SH-SY5Y (cell line): ENCODE results near the gene RAD51B.

Source experiments
- GATA2 ChIP-seq: IDR thresholded peaks from 2 replicates; pipeline ENCODE4 v1.6.1; 2011; ENCODE audit warnings: mild to moderate bottlenecking, low read depth, low read length
- GATA3 ChIP-seq: IDR thresholded peaks from 2 replicates; pipeline ENCODE4 v1.6.1; 2011; ENCODE audit warnings: low read depth, mild to moderate bottlenecking, low read length, moderate library complexity

Gene RAD51B

GRCh38 chr14:68678471-68678870, 858.9 kb downstream of the RAD51B start:
- TF ChIP-seq GATA3 (no peak), GATA2 (no peak)

GRCh38 chr14:68679301-68679700, 859.7 kb downstream of the RAD51B start:
- TF ChIP-seq GATA3 (no peak), GATA2 (no peak)

DNA sequence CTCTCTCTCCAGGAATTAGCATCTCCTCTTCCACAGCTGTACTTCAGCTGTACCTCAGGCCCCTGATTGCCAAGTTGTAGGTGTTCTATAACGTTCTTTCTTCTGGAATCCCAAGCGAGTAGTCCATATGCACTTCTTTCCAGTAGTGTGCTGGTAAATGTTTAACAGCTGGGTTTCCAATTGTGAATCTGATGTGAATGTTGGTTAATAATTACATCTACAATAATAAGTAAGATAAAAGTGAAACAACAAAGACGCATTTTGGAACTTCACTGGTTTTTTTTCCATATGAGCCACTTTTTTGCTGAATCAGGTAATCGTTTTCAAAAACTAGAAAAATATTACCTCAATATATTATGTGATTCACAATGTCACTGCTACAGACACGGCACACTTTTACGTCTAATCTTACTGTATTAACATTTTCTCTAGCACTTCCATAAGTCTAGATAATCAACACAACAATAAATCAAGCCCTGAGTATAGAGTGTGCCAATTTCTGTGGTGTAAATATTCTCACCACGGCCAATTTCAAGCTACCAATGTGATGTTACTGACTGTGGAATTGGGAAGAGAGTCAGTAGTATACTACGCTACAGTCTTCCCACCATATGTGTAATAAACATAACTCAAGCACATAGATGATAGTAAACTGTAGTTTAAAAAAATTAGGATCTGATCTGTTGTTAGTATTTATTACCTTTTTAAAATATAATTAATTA, 860.3 kb downstream of the RAD51B start:
- no peak for TF ChIP-seq GATA2
- TF ChIP-seq GATA3, result no peak

DNA sequence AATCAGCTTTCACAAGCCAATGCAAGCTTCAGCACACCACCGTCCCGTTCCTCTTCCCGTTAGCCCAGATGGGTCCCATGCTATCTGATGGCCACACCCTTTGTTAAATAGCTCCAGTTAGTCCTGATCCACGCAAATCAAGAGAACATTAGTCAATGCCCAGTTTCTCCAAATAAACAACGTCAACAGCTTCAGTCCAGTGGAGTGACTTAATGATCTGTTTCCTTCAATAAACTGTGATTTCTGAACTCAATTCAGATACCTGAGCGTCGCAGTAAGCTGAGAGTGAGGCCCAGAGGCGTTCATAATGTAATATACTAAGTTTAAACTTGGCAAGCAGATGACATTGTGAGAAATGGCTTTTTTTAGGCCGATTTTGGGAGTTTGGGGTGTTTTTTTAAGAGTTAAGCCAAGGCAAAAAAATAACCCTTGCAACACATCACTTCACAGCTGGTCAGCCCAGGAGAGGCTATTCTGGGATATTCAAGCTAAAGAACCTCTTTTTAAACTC, 861.0 kb downstream of the RAD51B start:
- TF ChIP-seq GATA2 (no peak), GATA3 (no peak)

DNA sequence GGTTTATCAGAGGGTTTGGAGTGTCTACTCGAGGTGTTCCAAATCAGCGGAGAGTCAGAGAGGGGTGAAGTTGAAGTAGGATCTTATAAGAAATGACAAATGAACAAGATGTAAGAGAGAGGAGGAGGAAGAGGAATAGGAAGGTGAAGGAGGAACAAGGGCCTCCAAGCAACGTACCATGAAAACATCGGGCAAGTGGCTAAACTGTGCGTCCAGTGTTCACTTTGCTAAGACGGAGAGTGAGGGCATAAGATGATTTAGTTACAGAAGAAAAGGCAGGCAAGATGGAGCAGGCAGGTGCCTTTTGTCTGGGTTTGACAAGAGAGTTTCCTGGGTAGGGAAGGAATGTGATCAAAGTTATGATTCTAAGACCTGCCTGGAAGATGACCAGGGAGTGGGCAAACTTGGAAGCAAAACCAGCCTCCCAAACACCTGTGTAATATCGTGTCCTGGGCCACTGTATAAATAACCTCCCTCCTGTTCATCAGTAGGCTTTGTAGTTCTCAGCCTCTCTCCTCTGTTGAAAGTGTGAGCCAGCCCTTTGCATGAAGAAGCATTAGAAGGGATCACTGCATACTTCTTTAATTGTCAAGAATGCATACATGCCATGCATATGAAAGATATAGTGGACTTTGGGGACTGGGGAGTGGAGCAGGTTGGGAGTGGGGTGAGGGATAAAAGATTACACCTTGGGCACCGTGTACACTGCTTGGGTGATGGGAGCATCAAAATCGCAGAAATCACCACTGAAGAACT, 861.9 kb downstream of the RAD51B start:
- TF ChIP-seq GATA3 (no peak), GATA2 (no peak)

DNA sequence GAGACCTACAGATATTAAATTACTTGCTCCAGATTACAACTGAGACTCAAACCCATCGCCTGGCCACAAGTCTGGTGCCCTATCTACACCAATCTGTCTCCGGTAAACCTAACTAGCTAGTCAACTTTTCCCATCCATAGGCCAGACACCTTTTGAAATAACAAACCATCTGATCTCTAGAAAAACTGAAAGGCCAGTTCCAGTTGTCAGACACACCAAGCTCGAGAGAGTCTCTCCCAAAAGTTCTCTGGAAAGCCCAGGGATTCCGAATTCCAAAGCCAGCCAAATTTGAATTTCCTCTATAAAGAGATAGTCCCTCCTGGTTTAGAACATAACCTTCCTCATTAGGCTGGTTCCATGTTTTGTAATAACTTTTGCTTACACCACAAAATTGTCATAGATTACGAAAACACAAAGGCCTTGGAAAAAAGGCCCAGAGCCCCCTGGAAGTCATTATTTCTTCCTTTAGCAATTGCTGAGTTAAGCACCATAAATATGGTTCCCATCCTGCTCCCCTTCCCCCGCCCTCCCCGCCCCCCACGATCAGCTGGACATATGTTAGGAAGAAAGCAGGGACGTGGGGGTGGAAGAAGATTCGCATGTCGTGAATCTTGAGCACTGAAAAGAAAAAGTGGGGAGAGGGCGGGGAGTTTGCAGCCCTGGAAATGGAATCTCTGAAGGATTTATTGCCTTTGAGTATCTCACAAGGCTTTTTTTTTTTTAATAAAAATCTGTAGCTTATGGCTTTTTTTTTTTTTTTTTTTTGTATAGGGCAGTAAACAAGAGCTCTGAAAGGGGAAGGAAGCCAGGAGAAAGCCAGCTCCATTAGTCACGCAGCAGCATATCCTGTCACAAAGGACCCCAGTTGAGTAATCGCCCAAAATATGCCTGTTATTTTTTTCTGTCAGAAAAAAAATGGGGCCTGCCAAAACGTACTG, 862.9 kb downstream of the RAD51B start:
- TF ChIP-seq GATA2 (no peak), GATA3 (no peak)

GRCh38 chr14:68683326-68683725, 863.7 kb downstream of the RAD51B start:
- TF ChIP-seq GATA2, result no peak
- no peak for TF ChIP-seq GATA3

DNA sequence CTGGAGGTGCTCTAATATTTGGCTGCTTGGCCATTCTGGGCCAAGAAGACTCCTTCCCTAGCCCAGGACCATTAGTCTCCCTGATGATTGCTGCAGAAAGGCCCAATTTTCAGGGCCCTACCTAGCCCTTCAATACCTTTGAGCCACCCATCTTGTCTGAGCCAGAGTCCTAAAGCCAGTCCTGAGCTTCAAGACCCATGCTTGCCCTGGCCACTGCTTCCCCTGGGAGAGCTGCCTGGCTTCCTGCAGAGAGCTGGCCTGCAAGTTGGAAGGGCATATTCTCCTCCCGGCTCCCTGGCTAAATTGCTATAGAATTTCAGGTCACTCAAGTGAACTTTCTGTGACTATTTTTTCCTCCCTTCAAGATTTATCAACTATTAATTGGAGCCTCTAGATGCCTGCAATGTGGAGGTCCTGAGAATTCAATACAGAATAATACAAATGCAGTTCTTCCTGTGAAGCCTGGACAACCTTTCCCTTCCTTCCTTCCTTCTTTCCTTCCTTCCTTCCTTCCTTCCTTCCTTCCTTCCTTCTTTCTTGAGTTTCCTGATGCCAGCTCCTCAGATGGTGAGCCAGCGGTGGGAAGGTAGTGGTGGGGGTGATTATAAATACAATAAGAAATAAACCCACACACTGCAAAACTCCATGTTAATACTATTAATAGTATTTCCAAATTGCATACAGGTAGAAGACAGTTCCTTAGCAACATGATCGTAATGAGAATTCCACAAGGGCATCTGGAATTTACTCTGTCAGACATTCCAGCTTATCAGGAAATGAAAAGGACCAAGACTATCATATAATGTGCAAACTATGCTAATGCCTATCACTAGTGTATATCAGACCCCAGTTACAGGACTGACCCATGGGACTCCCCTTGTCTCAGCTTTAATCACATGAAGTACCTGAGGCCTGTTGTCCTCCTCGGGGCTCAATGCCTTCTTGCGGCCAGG, 865.2 kb downstream of the RAD51B start:
- TF ChIP-seq GATA2 (no peak), GATA3 (no peak)

GRCh38 chr14:68685419-68686204, 866.0 kb downstream of the RAD51B start:
- TF ChIP-seq GATA3, result no peak
- TF ChIP-seq GATA2, result no peak

GRCh38 chr14:68686205-68686465, 866.6 kb downstream of the RAD51B start:
- no peak for TF ChIP-seq GATA2
- TF ChIP-seq GATA3, result no peak

DNA sequence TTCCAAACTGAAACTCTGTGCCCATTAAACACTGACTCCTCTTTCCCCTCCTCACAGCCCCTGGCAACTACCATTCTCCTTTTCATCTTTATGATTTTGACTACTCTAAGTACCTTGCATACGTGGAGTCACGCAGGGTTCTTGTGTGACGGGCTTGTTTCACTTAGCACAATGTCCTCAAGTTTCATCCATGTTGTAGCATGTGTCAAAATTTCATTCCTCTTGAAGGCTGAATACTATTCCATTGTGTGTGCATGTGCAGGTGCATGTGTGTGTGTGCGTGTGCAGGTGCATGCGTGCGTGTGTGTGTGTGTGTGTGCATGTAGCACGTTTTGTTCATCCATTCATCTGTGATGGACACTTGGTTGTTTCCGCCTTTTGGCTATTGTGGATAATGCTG, 867.1 kb downstream of the RAD51B start:
- TF ChIP-seq GATA3, result no peak
- no peak for TF ChIP-seq GATA2

- no peak for TF ChIP-seq GATA3
- no peak for TF ChIP-seq GATA2
Observed at GRCh38 chr14:68687746-68688145, 868.2 kb downstream of the RAD51B start.
